Fibroblast of lung (primary cell): Measurements from ENCODE around the gene GEMIN5. TPM values are rescaled to one million over a fixed set of nuclear protein-coding genes. Genes with fewer than 3 reads are reported as not detected.

Source experiments
- DNase-seq, 2 donors: peaks; one replicate each; pipeline versions ENCODE4 v3.0.0 to v3.0.0-alpha.2; 2010; ENCODE audit warnings: low read depth in 2 of 2
- H2AFZ ChIP-seq: 2 replicates; pipeline ENCODE4 v1.5.1; 2012; ENCODE audit warnings: low read length, control low read depth, inconsistent platforms
- H3K27ac ChIP-seq: 2 replicates; pipeline ENCODE4 v1.5.1; 2011; ENCODE audit warnings: low read length, control low read depth; ENCODE audit not compliant: insufficient read depth
- H3K27me3 ChIP-seq: 2 replicates; pipeline ENCODE4 v1.5.1; 2011; ENCODE audit warnings: mild to moderate bottlenecking, low read length; ENCODE audit not compliant: control insufficient read depth, insufficient read depth
- H3K36me3 ChIP-seq: 2 replicates; pipeline ENCODE4 v1.5.1; 2011; ENCODE audit warnings: low read length; ENCODE audit not compliant: control insufficient read depth, insufficient read depth
- H3K4me1 ChIP-seq: 2 replicates; pipeline ENCODE4 v1.5.1; 2011; ENCODE audit warnings: low read length; ENCODE audit not compliant: control insufficient read depth, insufficient read depth; ENCODE audit errors: extremely low read depth
- H3K4me2 ChIP-seq: 2 replicates; pipeline ENCODE4 v1.5.1; 2011; ENCODE audit warnings: low read length, control low read depth; ENCODE audit not compliant: insufficient read depth; ENCODE audit errors: extremely low read depth
- H3K4me3 ChIP-seq, 4 experiments: fragments of 200-600 bp in 1 of 4; sonication (generic) in 1 of 4; replicated peaks in 1 of 4; 2 replicates each; pipeline ENCODE4 v1.5.1; 2011 to 2016; ENCODE audit warnings: low read length in 4 of 4, low read depth in 3 of 4, mild to moderate bottlenecking in 3 of 4, control low read depth in 2 of 4, inconsistent platforms in 1 of 4, mixed read lengths in 1 of 4; ENCODE audit not compliant: insufficient read depth in 1 of 4; ENCODE audit errors: control extremely low read depth in 1 of 4
- H3K79me2 ChIP-seq: 2 replicates; pipeline ENCODE4 v1.5.1; 2012; ENCODE audit warnings: mild to moderate bottlenecking, low read length, inconsistent platforms; ENCODE audit not compliant: control insufficient read depth, insufficient read depth
- H3K9ac ChIP-seq: 2 replicates; pipeline ENCODE4 v1.5.1; 2011; ENCODE audit warnings: mild to moderate bottlenecking, low read length, control low read depth; ENCODE audit not compliant: insufficient read depth
- H3K9me3 ChIP-seq: 2 replicates; pipeline ENCODE4 v1.5.1; 2012; ENCODE audit warnings: low read depth, low read length; ENCODE audit not compliant: control insufficient read depth, insufficient read depth
- H4K20me1 ChIP-seq: 2 replicates; pipeline ENCODE4 v1.5.1; 2011; ENCODE audit warnings: low read length; ENCODE audit not compliant: control insufficient read depth, insufficient read depth; ENCODE audit errors: extremely low read depth
- CTCF ChIP-seq, 2 donors: IDR thresholded peaks in 1 of 2; conservative IDR thresholded peaks in 1 of 2; 1 replicate in 1 of 2; 2 replicates in 1 of 2; pipeline ENCODE4 v1.5.1; 2011 to 2012; ENCODE audit warnings: low read length in 2 of 2, control low read depth in 1 of 2, inconsistent platforms in 1 of 2, low read depth in 1 of 2, mild to moderate bottlenecking in 1 of 2
- EZH2 ChIP-seq: IDR thresholded peaks from 2 replicates; pipeline ENCODE4 v1.5.1; 2012; ENCODE audit warnings: low read length, control low read depth, mild to moderate bottlenecking; ENCODE audit errors: missing control alignments
- polyA plus RNA-seq, 2 donors: library from polyadenylated mRNA; depleted of rRNA in 1 of 2; stranded (reverse) in 1 of 2; unstranded in 1 of 2; fragments of >200 nt; gene quantifications; 2 replicates each; pipeline ENCODE4 v1.2.1, GENCODE V29; 2011 to 2012; ENCODE audit warnings: missing spikeins in 1 of 2
- total RNA-seq: library from RNA; depleted of rRNA; stranded (reverse); fragments of >200 nt; gene quantifications from 2 replicates; pipeline ENCODE4 v1.2.1, GENCODE V29; 2014

The GEMIN5 gene
- total and polyA plus RNA-seq, 2 donors (not counting 1 experiment from before 2014, with no cell fraction given): 7.7 to 12.1 TPM

- no peak for TF ChIP-seq EZH2
- TF ChIP-seq CTCF (conservative IDR thresholded peaks at IDR 0.05 in 1 of 2, IDR thresholded peaks at IDR 0.05 in 1 of 2; ENCODE audit: low read depth in 1 of 2, low read length in 2 of 2): peak; percentile 49 to 66
- no peaks in the 10 kb centered on the region for H3K9me3 ChIP-seq
- H2AFZ ChIP-seq: no peak overlapping the region
- no peak overlapping the region for H3K9ac ChIP-seq
- H3K36me3 ChIP-seq: no peaks in the 10 kb centered on the region
- H3K4me3 ChIP-seq: no peak overlapping the region
- no peaks in the 10 kb centered on the region for H3K79me2 ChIP-seq
- no peaks in the 10 kb centered on the region for H4K20me1 ChIP-seq
- H3K27ac ChIP-seq: no peak overlapping the region
- H3K4me1 ChIP-seq: no peaks in the 10 kb centered on the region
- H3K27me3 ChIP-seq: no peaks in the 10 kb centered on the region
- no peak overlapping the region for H3K4me2 ChIP-seq
- DNase-seq: peak in 1 of 2 donors; percentile 27
These were observed 29.5 kb upstream of the GEMIN5 start for GRCh38 chr5:154967421-154968024.

GRCh38 chr5:154966874-154967273 is 28.9 kb upstream of the GEMIN5 start:
- Histone ChIP-seq H3K79me2 (no peaks in the 10 kb centered on the region), H3K4me1 (no peaks in the 10 kb centered on the region), H2AFZ (no peak overlapping the region), H4K20me1 (no peaks in the 10 kb centered on the region), H3K9ac (no peak overlapping the region), H3K9me3 (no peaks in the 10 kb centered on the region), H3K36me3 (no peaks in the 10 kb centered on the region), H3K4me2 (no peak overlapping the region), H3K4me3 (no peak overlapping the region), H3K27ac (no peak overlapping the region), H3K27me3 (no peaks in the 10 kb centered on the region)
- no peak for DNase-seq
- no peak for TF ChIP-seq EZH2
- TF ChIP-seq CTCF (conservative IDR thresholded peaks at IDR 0.05 in 1 of 2, IDR thresholded peaks at IDR 0.05 in 1 of 2; ENCODE audit: low read depth in 1 of 2, low read length in 2 of 2): no peak

- H3K9ac ChIP-seq: no peak overlapping the region
- no peak overlapping the region for H3K27ac ChIP-seq
- no peak overlapping the region for H3K4me3 ChIP-seq
- no peaks in the 10 kb centered on the region for H3K36me3 ChIP-seq
- H3K9me3 ChIP-seq: no peaks in the 10 kb centered on the region
- H3K27me3 ChIP-seq: no peaks in the 10 kb centered on the region
- no peak overlapping the region for H2AFZ ChIP-seq
- H4K20me1 ChIP-seq: no peaks in the 10 kb centered on the region
- TF ChIP-seq EZH2: no peak
- TF ChIP-seq CTCF (conservative IDR thresholded peaks at IDR 0.05 in 1 of 2, IDR thresholded peaks at IDR 0.05 in 1 of 2; ENCODE audit: low read depth in 1 of 2, low read length in 2 of 2): no peak
- no peak for DNase-seq
- no peaks in the 10 kb centered on the region for H3K79me2 ChIP-seq
- no peaks in the 10 kb centered on the region for H3K4me1 ChIP-seq
- no peak overlapping the region for H3K4me2 ChIP-seq
These were observed 28.2 kb upstream of the GEMIN5 start for GRCh38 chr5:154966081-154966841.
